HG03457 (cell line): ENCODE data around the gene ENDOG.
"Not testable (repeated sequence)": the region's sequence is repeated elsewhere in the genome, so short reads cannot be mapped to it uniquely, and the experiment has no call there.

Experiments used
- ATAC-seq: cut with Tn5 transposase; IDR thresholded peaks from one replicate; pipeline ENCODE4 v1.9.1; 2021; ENCODE audit warnings: moderate number of reproducible peaks; ENCODE audit not compliant: unreplicated experiment

ENDOG gene

GRCh38 chr9:128818099-128818838 is at the start of gene ENDOG:
ENDOG (plus strand) TSS chr9:128818500; CDS start chr9:128818685, 185 bp downstream.
- ATAC-seq, result peak; percentile 73

DNA sequence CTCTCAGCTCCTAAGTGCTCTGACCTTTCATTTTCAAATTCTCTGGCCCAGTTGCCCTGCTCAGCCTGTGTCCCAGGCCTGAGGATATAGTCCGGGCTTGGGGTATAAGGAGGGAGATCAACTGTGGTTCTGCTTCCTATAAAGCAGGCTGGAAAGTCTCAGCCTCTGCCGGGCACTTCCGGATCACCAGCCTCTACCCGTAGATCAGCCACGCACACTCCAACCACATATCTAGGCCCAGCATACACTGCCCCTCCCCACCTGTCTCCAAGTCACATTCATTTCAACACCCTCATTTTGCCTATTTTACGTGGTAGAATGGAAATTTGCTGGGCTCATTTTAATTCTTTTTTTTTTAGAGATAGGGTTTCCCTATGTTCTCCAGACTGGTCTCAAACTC is 49.7 kb upstream of the ENDOG start:
- no peak for ATAC-seq

GRCh38 chr9:128770286-128771030 is 47.8 kb upstream of the ENDOG start:
- ATAC-seq, result no peak

- peak; percentile 15 for ATAC-seq
Observed at GRCh38 chr9:128771094-128771721, 47.1 kb upstream of the ENDOG start.

DNA sequence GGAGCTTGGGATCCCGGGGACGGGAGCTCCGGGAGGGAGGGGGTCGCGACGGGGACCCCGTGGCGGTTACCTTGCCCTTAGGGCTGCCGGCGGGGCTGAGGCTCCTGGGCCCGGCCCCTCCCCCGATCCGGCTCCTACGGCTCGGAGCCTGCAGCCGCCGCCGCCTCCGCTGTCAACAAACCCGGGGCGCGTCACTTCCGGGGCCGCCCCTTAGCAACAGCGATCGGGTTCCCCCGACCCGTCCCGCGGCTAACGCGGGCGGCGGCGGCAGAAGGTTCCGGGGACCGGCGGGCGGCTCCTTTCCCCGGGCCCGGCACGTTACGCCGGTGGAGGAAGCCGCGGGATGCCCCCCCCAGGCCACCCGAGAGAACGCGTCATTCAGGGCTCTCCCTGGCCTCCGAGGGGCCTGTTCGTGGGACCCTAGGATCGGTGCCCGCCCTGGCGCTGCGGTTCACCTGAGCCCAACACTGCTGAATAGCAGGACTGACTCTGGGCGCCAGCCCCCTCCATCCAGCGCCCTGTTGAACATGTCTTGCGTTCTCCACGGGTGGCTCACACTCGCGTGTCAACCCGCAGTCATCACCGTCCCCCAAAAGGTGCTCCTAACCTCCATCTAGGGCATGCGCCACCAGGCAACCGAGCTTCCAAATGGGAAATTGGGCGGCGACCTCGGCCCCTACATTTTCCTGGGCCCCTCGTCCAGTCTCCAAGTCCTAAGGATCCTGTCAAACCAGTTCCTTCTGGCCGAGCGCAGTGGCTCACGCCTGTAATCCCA is 46.4 kb upstream of the ENDOG start, which contains the start of gene ZER1:
ZER1 (minus strand) TSS at position 183 of the 775 bp plus-strand sequence. CDS start 16,362 bp downstream, outside the sequence.
- peak; percentile 79 for ATAC-seq

- no peak for ATAC-seq
Observed at GRCh38 chr9:128773049-128773448, 45.3 kb upstream of the ENDOG start.

DNA sequence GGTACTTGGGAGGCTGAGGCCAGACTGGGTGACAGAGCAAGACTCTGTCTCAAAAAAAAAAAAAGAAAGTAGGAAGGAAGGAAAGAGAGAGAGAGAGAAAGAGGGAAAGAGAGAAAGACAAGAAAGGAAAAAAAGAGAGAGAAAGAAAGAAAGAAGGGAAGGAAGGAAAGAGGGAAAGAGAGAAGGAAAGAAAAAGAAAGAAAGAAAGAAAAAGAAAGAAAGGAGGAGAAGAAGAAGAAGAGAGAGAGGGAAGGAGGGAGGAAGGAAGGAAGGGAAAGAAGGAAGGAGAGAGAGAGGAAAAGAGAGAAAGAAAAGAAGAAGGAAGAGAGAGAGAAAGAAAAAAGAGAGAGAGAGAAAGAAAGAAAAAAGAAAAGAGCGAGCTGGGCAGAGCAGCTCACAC is 43.5 kb upstream of the ENDOG start:
- no peak for ATAC-seq

- ATAC-seq, result not testable (repeated sequence)
Observed at GRCh38 chr9:128780093-128780492, 38.2 kb upstream of the ENDOG start.

DNA sequence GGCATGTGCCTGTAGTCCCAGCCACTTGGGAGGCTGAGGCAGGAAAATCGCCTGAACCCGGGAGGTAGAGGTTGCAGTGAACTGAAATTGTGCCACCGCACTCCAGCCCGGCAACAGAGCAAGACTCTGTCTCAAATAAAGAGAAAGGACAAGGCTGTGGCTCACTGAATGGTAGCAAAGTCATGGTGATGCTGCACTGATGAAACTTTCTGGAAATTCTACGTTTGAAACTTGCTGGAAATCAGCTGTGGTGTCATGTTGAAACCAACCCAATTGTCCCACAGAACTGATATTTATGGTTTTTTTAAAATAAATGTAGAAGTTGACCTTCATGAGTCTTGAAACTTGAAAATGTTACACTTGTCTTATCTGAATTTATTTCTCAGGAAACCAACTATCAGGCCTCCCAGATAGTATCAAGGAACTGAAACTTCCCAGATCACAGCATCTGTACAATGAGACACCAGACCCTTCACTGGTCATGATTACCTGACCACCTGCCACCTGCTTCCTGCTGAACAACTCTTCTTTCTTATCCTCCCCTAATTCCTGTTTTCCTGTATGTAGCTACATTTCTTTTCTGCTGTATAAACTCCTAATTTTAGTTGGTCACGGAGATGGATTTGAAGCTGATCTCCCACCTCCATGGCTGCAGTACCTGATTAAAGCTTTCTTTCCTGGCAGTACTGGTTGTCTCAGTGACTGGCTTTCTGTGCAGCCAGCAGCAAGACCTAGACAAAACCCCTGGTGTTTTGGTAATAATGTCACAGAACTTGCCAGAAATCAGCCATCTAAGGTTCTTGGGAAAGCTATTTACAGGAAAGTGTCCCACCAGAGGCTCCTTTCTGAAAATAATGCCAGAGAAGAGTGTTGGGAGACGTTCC is 36.9 kb upstream of the ENDOG start:
- no peak for ATAC-seq

DNA sequence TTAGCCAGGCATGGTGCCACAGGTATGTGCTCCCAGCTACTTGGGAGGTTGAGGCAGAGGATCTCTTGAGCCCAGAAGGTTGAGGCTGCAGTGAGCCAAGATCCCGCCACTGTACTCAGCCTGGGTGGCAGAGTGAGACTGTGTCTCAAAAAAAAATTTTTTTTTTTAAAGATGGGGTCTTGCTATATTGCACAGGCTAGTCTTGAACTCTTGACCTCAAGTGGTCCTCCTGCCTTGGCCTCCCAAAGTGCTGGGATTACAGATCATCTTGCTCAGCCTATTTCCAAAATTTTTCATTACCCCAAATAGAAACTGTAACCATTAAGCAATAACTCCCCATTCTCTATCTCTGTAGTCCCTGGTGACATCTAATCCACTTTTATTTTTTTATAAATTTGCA is 35.6 kb upstream of the ENDOG start:
- ATAC-seq, result no peak

DNA sequence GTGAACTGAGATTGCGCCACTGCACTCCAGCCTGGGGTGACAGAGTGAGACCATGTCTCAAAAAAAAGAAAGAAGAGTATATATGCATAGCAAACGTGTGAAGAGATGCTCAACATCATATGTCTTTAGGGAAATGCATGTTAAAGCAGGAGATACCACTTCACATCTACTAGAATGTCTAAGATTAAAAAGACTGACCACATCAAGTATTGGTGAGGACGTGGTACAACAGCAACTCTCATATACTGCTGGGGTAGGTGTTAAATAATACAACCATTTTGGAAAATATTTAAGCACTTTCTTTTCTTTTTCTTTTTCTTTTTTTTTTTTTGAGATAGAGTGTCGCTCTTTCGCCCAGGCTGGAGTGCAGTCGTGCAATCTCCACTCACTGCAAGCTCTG is 32.9 kb upstream of the ENDOG start:
- no peak for ATAC-seq

GRCh38 chr9:128786681-128787601 is 31.4 kb upstream of the ENDOG start, which contains the start of gene TBC1D13:
TBC1D13 (plus strand) TSS chr9:128787253; CDS start chr9:128787354, 101 bp downstream.
- ATAC-seq, result peak; percentile 75

GRCh38 chr9:128787659-128788058 is 30.6 kb upstream of the ENDOG start:
- ATAC-seq, result no peak

DNA sequence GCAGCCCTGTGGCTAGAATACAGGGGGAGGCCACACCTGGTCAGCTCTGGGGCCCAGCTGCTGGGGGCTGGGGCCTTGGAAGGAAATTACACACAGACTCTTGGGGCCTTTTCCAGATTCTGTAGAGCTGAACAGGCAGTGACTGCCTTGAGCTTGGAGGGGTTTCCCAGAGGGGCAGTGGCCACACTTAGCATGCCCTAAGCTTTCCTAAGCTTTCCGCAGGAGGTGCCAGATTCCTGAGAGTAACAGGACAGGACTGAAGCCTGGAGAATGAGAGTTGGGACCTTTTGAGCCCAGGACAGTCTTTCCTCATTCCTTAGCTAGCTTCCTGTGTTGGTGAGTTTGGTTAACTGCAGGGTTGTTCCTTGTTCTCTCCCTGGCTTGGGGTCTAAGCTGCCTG is 29.9 kb upstream of the ENDOG start:
- ATAC-seq, result no peak

DNA sequence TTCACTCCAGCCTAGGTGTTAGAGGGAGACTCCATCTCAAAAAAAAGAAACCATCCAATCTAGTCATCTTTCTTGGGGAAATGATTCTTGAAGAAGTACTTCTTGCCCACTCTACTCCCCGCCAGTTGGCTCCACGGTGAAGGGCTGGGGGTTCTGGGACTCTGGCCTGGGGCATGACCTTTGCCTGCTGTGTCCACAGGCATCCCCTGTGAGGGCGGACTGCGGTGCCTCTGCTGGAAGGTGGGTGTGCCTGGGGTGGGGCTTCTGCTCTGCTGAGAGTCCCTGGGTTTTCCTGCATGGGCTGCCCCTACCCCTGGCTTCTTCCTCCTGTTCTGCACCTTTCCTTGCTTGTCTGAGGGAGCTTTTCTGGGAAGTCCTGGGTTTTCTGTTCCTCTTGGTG is 27.8 kb upstream of the ENDOG start:
- no peak for ATAC-seq

DNA sequence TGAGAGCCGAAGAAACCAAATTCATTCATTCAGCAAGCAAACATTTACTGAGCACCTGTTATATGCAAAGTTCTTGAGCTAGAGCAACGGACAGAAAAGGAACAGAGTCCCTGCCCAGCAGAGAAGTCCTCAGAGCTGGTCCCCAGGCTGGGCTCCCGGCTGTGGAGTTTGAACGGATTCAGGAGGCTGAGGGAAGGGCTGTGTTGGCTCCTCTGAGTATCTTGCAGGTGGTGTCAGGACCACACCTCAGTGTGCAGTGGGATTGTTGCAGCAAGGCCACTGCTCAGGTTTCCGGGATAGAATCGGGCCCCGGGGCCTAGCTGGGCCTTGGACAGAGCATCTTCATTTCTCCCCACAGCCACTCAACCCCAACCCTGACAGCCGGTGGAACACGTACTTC is 26.2 kb upstream of the ENDOG start:
- ATAC-seq, result no peak

- ATAC-seq, result no peak
Observed at GRCh38 chr9:128792978-128793686, 25.2 kb upstream of the ENDOG start.

DNA sequence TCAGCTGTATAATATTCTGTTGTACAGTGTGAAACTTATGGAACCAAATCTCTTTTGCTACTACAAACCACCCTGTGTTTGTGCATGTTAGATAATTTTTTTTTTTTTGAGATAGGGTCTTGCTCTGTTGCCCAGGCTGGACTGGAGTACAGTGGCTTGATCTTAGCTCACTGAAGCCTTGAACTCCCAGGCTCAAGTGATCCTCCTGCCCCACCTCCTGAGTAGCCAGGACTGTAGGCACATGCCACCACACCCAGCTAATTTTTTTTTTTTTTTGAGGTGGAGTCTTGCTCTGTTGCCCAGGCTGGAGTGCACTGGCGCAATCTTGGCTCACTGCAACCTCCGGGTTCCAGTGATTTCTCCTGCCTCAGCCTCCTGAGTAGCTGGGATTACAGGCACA is 23.3 kb upstream of the ENDOG start:
- not testable (repeated sequence) for ATAC-seq
